Activated T-helper 17 cell treated with anti-CD3 and anti-CD28 coated beads, Interleukin-2, amount 50 U/mL, for 72 hours (primary cell): ENCODE data around the gene FTSJ3. TPM values are rescaled to one million over a fixed set of nuclear protein-coding genes. Genes with fewer than 3 reads are reported as not detected.
"Not testable (repeated sequence)": the region's sequence is repeated elsewhere in the genome, so short reads cannot be mapped to it uniquely, and the experiment has no call there.

Experiments used
- ATAC-seq: fragments of 150-1000 bp; cut with Tn5 transposase; replicated peaks from 2 replicates; pipeline ENCODE4 v1.10.0; 2021; ENCODE audit warnings: mild to moderate bottlenecking, moderate library complexity
- H3K27ac Mint-ChIP-seq: one replicate; pipeline ENCODE4 v1.8.0; 2022; ENCODE audit warnings: mixed read lengths
- H3K27me3 Mint-ChIP-seq: one replicate; pipeline ENCODE4 v1.8.0; 2022; ENCODE audit warnings: mixed read lengths
- H3K36me3 Mint-ChIP-seq: one replicate; pipeline ENCODE4 v1.8.0; 2022; ENCODE audit warnings: low read depth, mild to moderate bottlenecking, mixed read lengths
- H3K4me1 Mint-ChIP-seq: one replicate; pipeline ENCODE4 v1.8.0; 2022; ENCODE audit warnings: mixed read lengths
- H3K4me3 Mint-ChIP-seq: one replicate; pipeline ENCODE4 v1.8.0; 2022; ENCODE audit warnings: mild to moderate bottlenecking, mixed read lengths
- H3K9me3 Mint-ChIP-seq: one replicate; pipeline ENCODE4 v1.8.0; 2022; ENCODE audit warnings: mixed read lengths
- total RNA-seq, 2 donors: library from RNA; stranded (reverse); gene quantifications; one replicate each; pipeline ENCODE4 v1.2.3, GENCODE V29; 2022

The FTSJ3 gene
- total RNA-seq, 2 donors from 2014 or later: 36.3 to 74.1 TPM

- Mint-ChIP-seq H3K4me1 (no peaks in the 10 kb centered on the region), H3K9me3 (no peaks in the 10 kb centered on the region), H3K27me3 (no peaks in the 10 kb centered on the region), H3K27ac (no peak overlapping the region), H3K36me3 (peaks cover 100% of the 10 kb centered on the region), H3K4me3 (no peak overlapping the region)
- ATAC-seq: no peak
These were observed 28.8 kb downstream of the FTSJ3 start for GRCh38 chr17:63798572-63799106.

DNA sequence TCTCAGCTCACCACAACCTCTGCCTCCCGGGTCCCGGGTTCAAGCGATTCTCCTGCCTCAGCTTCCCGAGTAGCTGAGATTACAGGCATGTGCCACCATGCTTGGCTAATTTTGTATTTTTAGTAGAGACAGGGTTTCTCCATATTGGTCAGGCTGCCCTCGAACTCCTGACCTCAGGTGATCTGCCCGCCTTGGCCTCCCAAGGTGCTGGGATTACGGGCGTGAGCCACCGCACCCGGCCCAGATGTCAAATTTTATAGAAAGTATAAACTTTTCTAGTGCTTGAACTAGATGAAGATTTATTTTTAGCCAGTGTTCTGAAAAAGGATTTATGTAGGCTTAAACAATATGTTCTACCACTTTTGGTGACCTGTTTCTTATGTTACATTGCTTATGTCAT lies 31.1 kb downstream of the FTSJ3 start:
- not testable (repeated sequence) for H3K4me3 Mint-ChIP-seq, ATAC-seq, H3K9me3 Mint-ChIP-seq, H3K27me3 Mint-ChIP-seq, H3K27ac Mint-ChIP-seq, H3K4me1 Mint-ChIP-seq
- H3K36me3 Mint-ChIP-seq: peaks cover 100% of the 10 kb centered on the region

GRCh38 chr17:63792055-63792729 lies 35.3 kb downstream of the FTSJ3 start:
- H3K4me3 Mint-ChIP-seq: no peak overlapping the region
- no peaks in the 10 kb centered on the region for H3K4me1 Mint-ChIP-seq
- H3K27ac Mint-ChIP-seq: no peak overlapping the region
- no peak for ATAC-seq
- peaks cover 96% of the 10 kb centered on the region for H3K36me3 Mint-ChIP-seq
- no peaks in the 10 kb centered on the region for H3K27me3 Mint-ChIP-seq
- H3K9me3 Mint-ChIP-seq: no peaks in the 10 kb centered on the region

- H3K27ac Mint-ChIP-seq: no peak overlapping the region
These were observed 37.4 kb downstream of the FTSJ3 start for GRCh38 chr17:63790057-63790456.

DNA sequence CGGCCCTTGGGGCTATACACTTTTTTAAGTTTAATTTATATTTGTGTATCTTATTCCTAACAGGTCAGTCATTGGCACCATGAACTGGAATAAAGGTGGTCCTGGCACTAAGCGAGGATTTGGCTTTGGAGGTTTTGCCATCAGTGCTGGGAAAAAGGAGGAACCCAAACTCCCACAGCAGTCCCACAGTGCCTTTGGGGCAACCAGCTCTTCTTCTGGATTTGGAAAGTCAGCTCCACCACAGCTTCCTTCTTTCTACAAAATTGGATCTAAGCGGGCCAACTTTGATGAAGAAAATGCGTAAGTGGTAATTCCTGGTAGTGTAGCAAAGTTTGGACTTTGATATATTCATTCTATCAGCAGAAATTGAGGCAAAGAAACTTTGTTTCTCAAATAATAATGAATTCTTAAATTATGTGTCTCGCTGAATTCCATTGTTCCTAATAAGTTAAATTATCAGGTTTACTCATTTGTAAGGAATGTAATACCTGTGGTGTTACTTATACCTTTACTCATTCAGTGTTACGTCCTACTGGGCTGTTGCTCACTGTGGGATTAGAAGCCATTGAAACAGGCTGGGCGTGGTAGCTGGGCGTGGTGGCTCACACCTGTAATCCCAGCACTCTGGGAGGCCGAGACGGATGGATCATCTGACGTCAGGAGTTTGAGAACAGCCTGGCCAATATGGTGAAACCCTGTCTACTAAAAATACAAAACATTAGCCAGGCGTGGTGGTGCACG lies 40.3 kb downstream of the FTSJ3 start:
- peaks cover 11% of the 10 kb centered on the region for H3K4me1 Mint-ChIP-seq
- no peak overlapping the region for H3K27ac Mint-ChIP-seq
- ATAC-seq: no peak
- peaks cover 96% of the 10 kb centered on the region for H3K36me3 Mint-ChIP-seq
- no peaks in the 10 kb centered on the region for H3K9me3 Mint-ChIP-seq
- no peaks in the 10 kb centered on the region for H3K27me3 Mint-ChIP-seq
- H3K4me3 Mint-ChIP-seq: no peak overlapping the region

More at GRCh38 chr17:63790057-63790456, 37.4 kb downstream of the FTSJ3 start:
- Mint-ChIP-seq H3K36me3 (peaks cover 96% of the 10 kb centered on the region), H3K27me3 (no peaks in the 10 kb centered on the region), H3K4me1 (no peaks in the 10 kb centered on the region), H3K9me3 (no peaks in the 10 kb centered on the region), H3K4me3 (no peak overlapping the region)
- ATAC-seq: no peak

DNA sequence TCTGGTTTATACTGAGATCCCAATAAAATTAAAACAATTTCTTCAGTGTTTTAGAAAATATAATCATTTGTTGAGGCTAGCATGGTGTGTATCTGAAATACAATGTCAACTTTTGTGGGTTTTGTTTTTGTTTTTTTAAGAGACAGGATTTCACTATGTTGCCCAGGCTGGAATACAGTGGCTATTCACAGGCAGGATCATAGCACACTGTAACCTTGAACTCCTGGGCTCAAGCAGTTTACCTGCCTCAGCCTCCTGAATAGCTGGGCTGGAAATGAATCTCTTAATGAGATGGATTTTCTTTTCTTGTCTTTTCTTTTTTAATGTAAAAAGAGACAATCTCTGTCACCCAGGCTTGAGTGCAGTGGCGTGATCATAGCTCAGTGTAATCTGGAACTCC lies 41.3 kb downstream of the FTSJ3 start:
- Mint-ChIP-seq H3K27ac (no peak overlapping the region), H3K36me3 (peaks cover 94% of the 10 kb centered on the region), H3K4me3 (no peak overlapping the region), H3K9me3 (no peaks in the 10 kb centered on the region), H3K4me1 (peaks cover 16% of the 10 kb centered on the region), H3K27me3 (no peaks in the 10 kb centered on the region)
- ATAC-seq: no peak

- Mint-ChIP-seq H3K27ac (no peak overlapping the region), H3K4me1 (peaks cover 21% of the 10 kb centered on the region), H3K27me3 (no peaks in the 10 kb centered on the region), H3K9me3 (no peaks in the 10 kb centered on the region), H3K36me3 (peaks cover 98% of the 10 kb centered on the region), H3K4me3 (no peak overlapping the region)
- ATAC-seq: no peak
These were observed 41.9 kb downstream of the FTSJ3 start for GRCh38 chr17:63785556-63785955.

- Mint-ChIP-seq H3K9me3 (no peaks in the 10 kb centered on the region), H3K27me3 (no peaks in the 10 kb centered on the region), H3K4me3 (no peak overlapping the region), H3K4me1 (peaks cover 34% of the 10 kb centered on the region), H3K36me3 (peaks cover 98% of the 10 kb centered on the region), H3K27ac (peak overlapping the region; percentile 5)
- ATAC-seq: peak; percentile 39
These were observed 43.9 kb downstream of the FTSJ3 start for GRCh38 chr17:63783522-63783921.

DNA sequence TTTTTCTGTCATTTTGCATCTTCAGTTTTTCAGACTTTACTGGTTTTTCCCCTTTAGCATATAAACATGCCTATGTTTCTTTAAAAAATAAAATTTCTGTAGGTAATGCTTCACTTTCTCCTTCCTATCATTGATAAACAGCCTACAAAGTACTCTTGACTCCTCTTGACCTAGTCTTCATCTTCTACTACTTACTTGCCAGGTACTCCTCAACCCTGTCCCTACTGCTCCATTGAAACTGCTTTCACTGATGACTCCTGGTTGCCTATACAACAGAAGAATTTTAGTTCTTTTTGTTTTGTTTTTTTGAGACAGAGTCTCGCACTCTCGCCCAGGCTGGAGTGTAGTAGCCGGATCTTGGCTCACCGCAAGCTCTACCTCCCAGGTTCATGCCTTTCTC lies 46.5 kb downstream of the FTSJ3 start:
- Mint-ChIP-seq H3K36me3 (peaks cover 98% of the 10 kb centered on the region), H3K27ac (peak overlapping the region; percentile 1), H3K4me1 (peaks cover 49% of the 10 kb centered on the region), H3K4me3 (no peak overlapping the region), H3K27me3 (no peaks in the 10 kb centered on the region), H3K9me3 (no peaks in the 10 kb centered on the region)
- no peak for ATAC-seq

DNA sequence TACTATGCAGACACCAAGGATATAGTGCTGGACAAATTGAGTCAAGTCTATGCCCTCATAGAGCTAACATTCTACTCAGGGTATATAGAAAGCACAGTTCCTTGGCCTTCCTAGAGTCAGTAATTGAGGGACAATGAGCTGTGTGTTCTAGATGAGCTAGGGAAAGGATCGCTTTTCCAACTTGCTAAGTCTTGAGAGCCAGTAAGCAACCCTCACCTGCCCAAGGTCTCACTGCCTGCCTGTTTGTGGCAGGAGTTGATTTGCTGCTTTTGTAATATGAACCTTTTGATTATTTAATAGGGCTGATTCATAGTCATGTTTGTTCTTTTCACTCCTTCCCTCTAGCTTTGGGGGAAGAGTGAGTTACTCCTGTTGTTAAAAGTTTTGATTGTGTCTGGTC lies 47.0 kb downstream of the FTSJ3 start:
- H3K36me3 Mint-ChIP-seq: peaks cover 98% of the 10 kb centered on the region

DNA sequence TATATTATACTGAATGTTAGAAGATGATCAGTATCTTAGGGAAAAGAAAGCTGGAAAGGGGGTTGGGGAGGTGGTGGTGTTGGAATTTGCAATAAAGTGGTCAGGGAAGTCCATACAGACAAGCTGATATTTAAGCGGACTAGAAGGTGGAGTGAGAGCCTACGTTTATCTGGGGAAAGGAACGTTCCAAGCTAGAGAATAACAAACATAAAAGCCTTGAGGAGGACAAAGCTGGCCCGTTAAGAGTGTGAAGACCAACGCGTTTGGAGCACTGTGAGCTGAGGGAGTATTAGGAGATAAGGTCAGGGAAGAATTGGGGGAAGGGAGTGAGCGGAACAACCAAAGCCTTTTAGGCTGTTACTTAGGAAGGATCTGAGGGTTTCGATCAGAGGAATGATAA lies 52.0 kb downstream of the FTSJ3 start:
- Mint-ChIP-seq H3K4me1 (peaks cover 38% of the 10 kb centered on the region), H3K4me3 (peak overlapping the region; percentile 93), H3K27me3 (no peaks in the 10 kb centered on the region), H3K27ac (peak overlapping the region; percentile 98), H3K36me3 (peaks cover 100% of the 10 kb centered on the region), H3K9me3 (no peaks in the 10 kb centered on the region)
- ATAC-seq: no peak

More for the DNA sequence above, 47.0 kb downstream of the FTSJ3 start:
- Mint-ChIP-seq H3K4me1 (peaks cover 53% of the 10 kb centered on the region), H3K27me3 (no peaks in the 10 kb centered on the region), H3K4me3 (peak overlapping the region; percentile 21), H3K27ac (peak overlapping the region; percentile 58), H3K9me3 (no peaks in the 10 kb centered on the region)
- no peak for ATAC-seq

GRCh38 chr17:63774969-63775265 lies 52.5 kb downstream of the FTSJ3 start:
- Mint-ChIP-seq H3K27ac (peak overlapping the region; percentile 98), H3K9me3 (no peaks in the 10 kb centered on the region), H3K27me3 (no peaks in the 10 kb centered on the region), H3K36me3 (peaks cover 100% of the 10 kb centered on the region), H3K4me1 (peaks cover 32% of the 10 kb centered on the region), H3K4me3 (peak overlapping the region; percentile 93)
- no peak for ATAC-seq

GRCh38 chr17:63774141-63774968 lies 53.1 kb downstream of the FTSJ3 start, which contains the start of gene DDX42:
Gene DDX42 (plus strand): TSS chr17:63774170. CDS start chr17:63787050, 12,880 bp downstream.
- H3K4me3 Mint-ChIP-seq: peak within 1 kb of the TSS; percentile 93
- H3K27me3 Mint-ChIP-seq: no peaks in the 10 kb centered on the region
- peak within 1 kb of the TSS; percentile 98 for H3K27ac Mint-ChIP-seq
- ATAC-seq: peak; percentile 8
- no peaks in the 10 kb centered on the region for H3K9me3 Mint-ChIP-seq
- H3K36me3 Mint-ChIP-seq: peaks cover 100% of the 10 kb centered on the region
- H3K4me1 Mint-ChIP-seq: peaks cover 27% of the 10 kb centered on the region
